Measurements from ENCODE around the gene EVL.

GRCh38 chr14:100128688-100129087 is 63.5 kb downstream of the EVL start:
- TF ChIP-seq CTCF (conservative IDR thresholded peaks at IDR 0.05; ENCODE audit: low read length) (no peak), EZH2phosphoT487 (IDR thresholded peaks at IDR 0.05; ENCODE audit: borderline replicate concordance) (no peak)

Data from Loucy (cell line).